Right lobe of liver (tissue), 6 donors: ENCODE data around the gene REST. TPM values are rescaled to one million over a fixed set of nuclear protein-coding genes. Genes with fewer than 3 reads are reported as not detected.

Experiments used
- ATAC-seq, 4 donors: fragments of 200-7000 bp; cut with Tn5 transposase; one replicate each; pipeline ENCODE4 v1.9.1; 2020; ENCODE audit warnings: mild to moderate bottlenecking in 4 of 4, moderate library complexity in 4 of 4
- DNase-seq, 3 donors: peaks; one replicate each; pipeline ENCODE4 v3.0.0-alpha.2; 2020
- H3K27ac ChIP-seq, 3 donors: fragments of 200-600 bp; one replicate each; pipeline ENCODE4 v1.8.0; 2022
- H3K27me3 ChIP-seq, 2 donors: fragments of 200-600 bp; one replicate each; pipeline ENCODE4 v1.8.0; 2022
- H3K36me3 ChIP-seq, 4 donors: fragments of 200-600 bp; sonication (generic) in 1 of 4; one replicate each; pipeline versions ENCODE4 v1.5.1 to v1.8.0; 2017 to 2022; ENCODE audit warnings: control low read depth in 1 of 4
- H3K4me1 ChIP-seq, 4 donors: fragments of 200-600 bp; sonication (generic) in 1 of 4; one replicate each; pipeline versions ENCODE4 v1.5.1 to v1.8.0; 2017 to 2022; ENCODE audit warnings: control low read depth in 1 of 4
- H3K4me3 ChIP-seq, 3 donors: fragments of 200-600 bp; one replicate each; pipeline ENCODE4 v1.8.0; 2022
- H3K9me3 ChIP-seq, 4 donors: fragments of 200-600 bp; sonication (generic) in 1 of 4; one replicate each; pipeline versions ENCODE4 v1.5.1 to v1.8.0; 2017 to 2022; ENCODE audit warnings: control low read depth in 1 of 4
- CTCF ChIP-seq, 4 donors: fragments of 200-600 bp in 3 of 4; fragments of 450-650 bp in 1 of 4; IDR thresholded peaks; one replicate each; pipeline versions ENCODE4 v1.5.1 to v1.8.0; 2016 to 2022; ENCODE audit warnings: antibody characterized with exemption in 4 of 4, mild to moderate bottlenecking in 2 of 4
- POLR2A ChIP-seq: fragments of 450-650 bp; IDR thresholded peaks from one replicate; pipeline ENCODE4 v1.6.1; 2017; ENCODE audit warnings: antibody characterized with exemption, mild to moderate bottlenecking
- WGBS: methylation state at CpG from one replicate; pipeline ENCODE4 v1.1.6; 2018; ENCODE audit warnings: low coverage, low lambda C conversion rate; ENCODE audit not compliant: insufficient coverage; ENCODE audit errors: missing lambda C conversion rate; 5-methylcytosine and 5-hydroxymethylcytosine counted together
- intact Hi-C, 2 donors: fragments of 100-400 bp; cut with DNase I; formaldehyde crosslinking; loops; one replicate each; pipeline versions ENCODE4 v1.11.2 to v1.14.1; 2022
- total RNA-seq, 6 experiments: library from RNA; depleted of rRNA in 2 of 6; stranded (reverse); fragments of >200 nt in 2 of 6; fragmentation: NEBNext Ultra II Directional in 3 of 6; extraction: Animal tissue kit (Norgen Biotek cat#: 25700) in 3 of 6; gene quantifications; one replicate each; pipeline versions ENCODE4 v1.1.0 to v1.2.4, GENCODE V29; 2016 to 2023
- donor health status: DM: no; HTN: yes; CAD: no.
- donor health status: DM: no; HTN: no; CAD: no.
- donor health status: DM: no; HTN: no; CAD: no.
- donor health status: DM: no; HTN: yes; CAD: no.
- donor health status: DM: no; HTN: yes; CAD: no.

Gene REST
- total RNA-seq, 6 experiments from 2014 or later = 10.6 to 19.3 (median 16.4) TPM

DNA sequence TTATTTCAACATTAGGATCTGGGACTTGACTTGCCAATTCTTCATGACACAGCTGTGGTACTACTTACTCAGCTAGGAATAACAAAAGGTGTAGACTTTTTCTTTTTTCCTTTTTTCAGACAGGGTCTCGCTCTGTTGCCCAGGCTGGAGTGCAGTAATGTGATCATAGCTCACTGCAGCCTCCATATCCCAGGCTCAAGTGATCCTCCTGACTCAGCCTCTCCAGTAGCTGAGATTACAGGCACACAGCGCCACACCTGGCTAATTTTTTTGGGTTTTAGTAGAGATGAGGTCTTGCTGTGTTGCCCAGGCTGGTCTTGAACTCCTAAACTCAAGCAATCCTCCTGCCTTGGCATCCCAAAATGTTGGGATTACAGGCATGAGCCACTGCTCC lies 53.4 kb downstream of the REST start:
- intact Hi-C loops = no loop called here
- Histone ChIP-seq H3K4me3 (no peak overlapping the region), H3K27me3 (no peaks in the 10 kb centered on the region), H3K36me3 (peaks cover 0 to 33% (median 12%) of the 10 kb centered on the region in 4 donors), H3K9me3 (no peaks in the 10 kb centered on the region), H3K4me1 (no peaks in the 10 kb centered on the region), H3K27ac (no peak overlapping the region)
- TF ChIP-seq CTCF (IDR thresholded peaks at IDR 0.05) (no peak), POLR2A (no peak)
- DNase-seq (no peak), ATAC-seq (no peak)
- WGBS = 100% methylated on average over 2 of the region's 2 CpGs

DNA sequence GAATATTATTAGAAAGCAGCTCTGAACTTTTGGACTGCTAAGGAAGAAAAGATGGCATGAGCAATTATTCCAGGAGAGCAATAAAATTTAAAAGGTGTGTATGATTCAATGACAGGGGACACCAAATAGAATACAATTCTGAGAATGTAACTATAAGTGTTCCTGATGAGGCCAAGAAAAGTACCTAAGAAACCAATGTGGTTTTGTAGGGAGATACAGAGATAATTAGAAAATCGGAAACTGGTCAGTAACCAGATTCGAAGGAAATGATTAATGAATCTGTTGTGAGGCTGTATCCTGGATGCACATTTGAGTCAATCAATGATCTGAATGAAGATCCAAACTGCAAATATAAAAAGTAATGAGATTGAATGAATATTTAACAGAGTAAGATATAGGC lies 63.7 kb downstream of the REST start:
- no peak for DNase-seq
- no peak overlapping the region for H3K4me3 ChIP-seq

GRCh38 chr4:56972389-56972788 lies 64.7 kb downstream of the REST start:
- ATAC-seq = no peak

More for the DNA sequence above, 63.7 kb downstream of the REST start:
- no peak for ATAC-seq
- H3K36me3 ChIP-seq = peaks cover 0 to 65% (median 29%) of the 10 kb centered on the region in 4 donors
- H3K9me3 ChIP-seq = no peaks in the 10 kb centered on the region
- intact Hi-C loops = no loop called here
- peaks cover 0 to 15% (median 6%) of the 10 kb centered on the region in 4 donors for H3K4me1 ChIP-seq
- WGBS = 89% methylated on average over 2 of the region's 2 CpGs
- no peaks in the 10 kb centered on the region for H3K27me3 ChIP-seq
- no peak overlapping the region for H3K27ac ChIP-seq
- TF ChIP-seq CTCF (IDR thresholded peaks at IDR 0.05) (no peak), POLR2A (no peak)

DNA sequence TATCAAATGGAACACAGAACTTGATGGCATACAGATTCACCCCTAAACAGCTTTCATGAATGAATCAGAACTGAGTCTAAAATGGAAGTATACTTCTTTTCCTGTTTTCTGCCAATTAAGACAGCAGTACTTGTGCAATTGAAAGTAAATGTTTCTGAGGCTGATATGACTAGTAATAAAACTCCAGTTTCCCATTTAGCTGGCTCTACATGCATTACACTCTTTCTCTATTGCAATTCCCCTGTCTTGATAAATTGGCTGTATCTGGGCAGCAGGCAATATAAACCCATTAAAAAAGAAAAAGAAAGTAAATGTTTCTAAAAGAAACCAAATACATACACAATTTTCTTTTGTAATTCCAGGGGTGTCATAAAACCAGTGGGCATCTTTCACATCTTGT lies 65.1 kb downstream of the REST start:
- intact Hi-C loops = no loop called here
- no peaks in the 10 kb centered on the region for H3K9me3 ChIP-seq
- H3K27me3 ChIP-seq = no peaks in the 10 kb centered on the region
- H3K4me3 ChIP-seq = no peak overlapping the region
- H3K36me3 ChIP-seq = peaks cover 0 to 51% (median 22%) of the 10 kb centered on the region in 4 donors
- TF ChIP-seq CTCF (IDR thresholded peaks at IDR 0.05) (no peak), POLR2A (no peak)
- H3K4me1 ChIP-seq = peaks cover 0 to 15% (median 6%) of the 10 kb centered on the region in 4 donors
- H3K27ac ChIP-seq = no peak overlapping the region
- ATAC-seq (no peak), DNase-seq (no peak)

More at GRCh38 chr4:56972389-56972788, 64.7 kb downstream of the REST start:
- no peaks in the 10 kb centered on the region for H3K27me3 ChIP-seq
- DNase-seq = no peak
- intact Hi-C loops = no loop called here
- 91% methylated on average over 1 of the region's 2 CpGs for WGBS
- H3K4me3 ChIP-seq = no peak overlapping the region
- TF ChIP-seq POLR2A (no peak), CTCF (IDR thresholded peaks at IDR 0.05) (no peak)
- peaks cover 0 to 55% (median 24%) of the 10 kb centered on the region in 4 donors for H3K36me3 ChIP-seq
- H3K4me1 ChIP-seq = peaks cover 0 to 15% (median 6%) of the 10 kb centered on the region in 4 donors
- no peaks in the 10 kb centered on the region for H3K9me3 ChIP-seq
- no peak overlapping the region for H3K27ac ChIP-seq

GRCh38 chr4:56973336-56973735 lies 65.6 kb downstream of the REST start:
- no peaks in the 10 kb centered on the region for H3K9me3 ChIP-seq
- intact Hi-C loops = no loop called here
- H3K27me3 ChIP-seq = no peaks in the 10 kb centered on the region
- peaks cover 0 to 15% (median 6%) of the 10 kb centered on the region in 4 donors for H3K4me1 ChIP-seq
- WGBS = 98% methylated on average over 3 of the region's 3 CpGs
- TF ChIP-seq CTCF (IDR thresholded peaks at IDR 0.05) (no peak), POLR2A (no peak)
- no peak for ATAC-seq
- no peak overlapping the region for H3K4me3 ChIP-seq
- DNase-seq = no peak
- peaks cover 0 to 46% (median 20%) of the 10 kb centered on the region in 4 donors for H3K36me3 ChIP-seq
- no peak overlapping the region for H3K27ac ChIP-seq
